HG02938 (cell line): ENCODE results near the gene CPNE7.

Experiments
- ATAC-seq: cut with Tn5 transposase; IDR thresholded peaks from one replicate; pipeline ENCODE4 v1.9.1; 2021; ENCODE audit warnings: mild to moderate bottlenecking, moderate library complexity; ENCODE audit not compliant: unreplicated experiment

Gene CPNE7

GRCh38 chr16:89575247-89576152 is at the start of gene CPNE7:
CPNE7 (plus strand) TSS chr16:89575758; CDS start chr16:89575898, 140 bp downstream.
- no peak for ATAC-seq

DNA sequence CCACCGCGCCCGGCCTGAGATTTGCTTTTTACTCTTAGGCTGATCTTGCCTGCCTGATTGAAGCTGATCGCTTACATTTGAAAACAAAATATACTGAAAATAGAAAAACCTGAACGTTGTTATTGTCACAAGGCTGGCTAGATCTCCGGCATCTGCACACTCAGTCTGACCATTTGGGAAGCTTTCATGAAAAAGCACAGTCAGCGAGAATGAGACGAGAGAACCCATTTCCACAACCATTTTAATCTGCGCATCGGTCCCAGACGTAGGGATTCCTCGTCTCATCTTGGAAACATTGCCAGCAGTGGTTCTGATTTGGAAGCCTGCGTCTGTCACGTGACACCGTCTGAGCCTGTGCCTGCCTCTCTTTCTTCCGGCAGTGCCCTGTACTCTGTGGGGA is 46.5 kb upstream of the CPNE7 start:
- ATAC-seq = no peak

DNA sequence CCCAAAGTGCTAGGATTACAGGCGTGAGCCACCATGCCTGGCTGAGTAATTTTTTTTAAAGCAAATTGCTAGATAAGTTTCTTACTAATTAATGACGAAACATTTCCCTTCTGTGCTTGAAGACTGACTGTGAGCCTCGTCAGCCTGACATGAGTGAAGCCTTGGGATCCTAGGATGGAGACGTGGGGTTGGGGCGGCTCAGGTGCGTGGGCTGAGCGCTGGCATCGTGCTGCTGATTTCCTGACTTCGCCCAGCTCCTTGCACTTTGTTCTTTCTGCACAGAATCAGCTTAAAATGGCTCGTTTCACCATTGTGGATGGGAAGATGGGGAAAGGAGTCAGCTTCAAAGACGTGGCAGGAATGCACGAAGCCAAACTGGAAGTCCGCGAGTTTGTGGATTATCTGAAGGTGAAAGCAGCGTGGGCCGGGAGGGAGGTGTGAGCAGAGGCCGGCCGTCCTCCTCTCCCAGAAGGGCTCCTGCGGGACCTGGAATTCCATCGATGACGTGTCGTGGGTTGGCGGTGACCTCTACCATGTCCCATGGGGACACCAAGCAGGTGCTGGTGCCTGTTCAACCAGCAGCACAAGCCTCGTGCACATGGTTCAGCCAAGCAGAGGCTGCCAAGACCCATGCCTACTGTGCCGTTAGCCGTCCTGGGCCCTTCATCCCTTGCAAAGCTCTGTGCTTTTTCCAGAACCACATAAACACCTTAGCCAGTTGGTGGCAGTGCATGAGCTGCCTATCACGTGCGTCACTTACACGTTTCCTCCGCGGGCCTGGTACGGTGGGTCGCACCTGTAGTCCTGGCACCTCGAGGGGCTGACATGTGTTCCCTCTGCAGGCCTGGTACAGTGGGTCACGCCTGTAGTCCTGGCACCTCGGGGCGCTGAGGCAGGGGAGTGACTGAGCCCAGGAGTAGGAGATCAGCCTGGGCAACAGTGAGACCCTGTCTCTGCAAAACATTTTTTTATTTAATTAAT is 44.9 kb upstream of the CPNE7 start:
- ATAC-seq = no peak

DNA sequence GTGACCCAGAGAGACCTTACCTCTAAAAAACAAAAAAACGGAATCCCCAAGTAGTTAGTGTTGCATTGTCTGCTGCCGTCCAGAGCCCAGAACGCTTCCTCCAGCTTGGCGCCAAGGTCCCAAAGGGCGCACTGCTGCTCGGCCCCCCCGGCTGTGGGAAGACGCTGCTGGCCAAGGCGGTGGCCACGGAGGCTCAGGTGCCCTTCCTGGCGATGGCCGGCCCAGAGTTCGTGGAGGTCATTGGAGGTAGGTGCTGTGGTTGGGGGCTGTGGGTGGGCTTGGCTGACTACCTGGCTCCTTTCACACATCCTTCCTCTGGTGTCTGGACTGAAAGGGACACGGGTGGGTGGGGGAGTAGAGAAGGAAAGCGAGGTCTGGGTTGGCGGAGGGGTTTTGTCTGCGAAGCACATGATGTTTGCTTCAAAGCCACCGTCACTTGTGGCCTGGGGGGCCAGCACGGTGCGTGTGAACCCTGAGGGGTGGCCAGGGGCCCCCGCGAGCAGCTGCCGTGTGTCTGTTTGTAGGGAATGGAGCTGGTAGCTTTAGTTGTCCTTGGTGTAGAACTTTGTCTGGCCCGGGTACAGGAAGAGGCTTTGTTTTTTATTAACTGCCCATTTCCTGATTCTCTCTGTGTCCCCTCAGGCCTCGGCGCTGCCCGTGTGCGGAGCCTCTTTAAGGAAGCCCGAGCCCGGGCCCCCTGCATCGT is 43.6 kb upstream of the CPNE7 start:
- no peak for ATAC-seq

DNA sequence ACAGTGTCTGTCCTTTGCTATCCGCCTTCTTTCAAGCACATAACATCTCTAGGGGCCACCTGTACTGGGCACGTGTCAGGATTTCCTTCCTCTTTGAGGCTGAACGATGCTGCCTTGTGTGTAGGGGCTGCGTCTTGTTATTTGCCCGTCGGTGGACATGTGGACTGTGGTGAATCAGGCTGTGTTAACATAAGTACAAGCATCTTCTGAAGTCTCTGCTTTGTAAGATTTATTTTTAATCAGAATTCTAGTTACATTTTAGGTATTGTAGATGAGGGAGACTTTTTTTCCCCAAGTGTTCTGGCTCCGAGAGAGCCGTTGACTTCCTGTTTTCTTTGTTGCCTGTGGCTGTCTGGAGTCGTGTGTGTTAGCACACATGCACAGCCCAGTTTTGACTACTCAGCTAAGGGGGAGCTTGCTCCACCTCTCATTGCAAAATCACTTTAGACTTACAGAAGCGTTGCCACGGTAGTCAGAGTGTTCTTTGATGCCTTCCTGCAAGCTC is 41.3 kb upstream of the CPNE7 start:
- ATAC-seq = no peak

- ATAC-seq = no peak
These were observed 39.2 kb upstream of the CPNE7 start for GRCh38 chr16:89536371-89536770.

DNA sequence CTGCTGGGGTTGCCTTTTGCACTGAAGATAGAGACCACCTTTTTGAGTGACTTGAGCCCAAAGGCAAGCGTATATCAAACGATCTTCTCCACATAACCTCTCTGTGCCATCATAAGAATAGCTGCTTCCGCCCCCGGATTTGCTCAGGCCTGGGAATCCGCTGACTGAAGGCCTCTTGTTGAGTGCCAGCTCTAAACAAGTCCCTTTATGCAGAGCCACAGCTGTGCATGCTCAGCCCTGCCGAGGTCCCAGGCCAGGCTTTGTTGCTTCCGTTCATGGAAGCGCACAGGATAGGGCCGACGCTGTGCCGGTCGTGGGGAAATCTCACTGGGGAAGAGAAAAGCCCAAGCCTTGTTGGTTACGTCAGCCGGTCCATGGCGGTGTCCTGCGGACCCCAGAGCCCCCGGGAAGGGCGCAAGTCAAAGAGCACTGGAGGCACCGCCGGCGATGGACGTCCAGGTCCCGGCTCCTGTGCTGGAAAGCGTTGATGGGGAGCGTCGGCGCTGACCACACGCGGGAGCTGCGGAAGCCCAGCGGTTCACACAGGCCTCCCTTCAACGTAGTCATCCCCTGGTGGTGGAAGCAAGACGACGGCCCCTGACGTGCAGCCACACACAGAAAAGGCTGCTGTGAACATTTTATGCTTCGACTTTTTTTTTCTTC is 38.5 kb upstream of the CPNE7 start:
- no peak for ATAC-seq

GRCh38 chr16:89537549-89537925 is 38.0 kb upstream of the CPNE7 start:
- ATAC-seq = no peak

GRCh38 chr16:89538286-89538685 is 37.3 kb upstream of the CPNE7 start:
- no peak for ATAC-seq

DNA sequence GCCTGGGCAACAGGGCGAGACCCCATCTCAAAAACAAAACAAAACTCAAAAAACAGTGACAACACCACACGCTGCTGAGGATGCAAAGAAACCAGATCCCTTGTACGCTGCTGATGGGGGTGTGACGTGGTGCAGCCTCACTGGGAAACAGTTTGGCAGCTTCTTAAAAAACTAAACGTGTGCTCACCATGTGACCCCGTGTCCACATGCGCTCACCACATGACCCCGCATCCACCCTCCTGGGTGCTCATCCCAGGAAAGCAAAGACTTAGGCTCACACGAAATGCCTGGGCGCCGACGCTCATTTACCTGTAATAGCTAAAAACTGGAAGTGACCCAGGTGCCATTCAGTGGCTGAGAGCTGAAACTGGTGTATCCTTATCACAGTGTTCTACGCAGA is 35.0 kb upstream of the CPNE7 start:
- no peak for ATAC-seq

- ATAC-seq = no peak
These were observed 33.8 kb upstream of the CPNE7 start for GRCh38 chr16:89541792-89542191.

DNA sequence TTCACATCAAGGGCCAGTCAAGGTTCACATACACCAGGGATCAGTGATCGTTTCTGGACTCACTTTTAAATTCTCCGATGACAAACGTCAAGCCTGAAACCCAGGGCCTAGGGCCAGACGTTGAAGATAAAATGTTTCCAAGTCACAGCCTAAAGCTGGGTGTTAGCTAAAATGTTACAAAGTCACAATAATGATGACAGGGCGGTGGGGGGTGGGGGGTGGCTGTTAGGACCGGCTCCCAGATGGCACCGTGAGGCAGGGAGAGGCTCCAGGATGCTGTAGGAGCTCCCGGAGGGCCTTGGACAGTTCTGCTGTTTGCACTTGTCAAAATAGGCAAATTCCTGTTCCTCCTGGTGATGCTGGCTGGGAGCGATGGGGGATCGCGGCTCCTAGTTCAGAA is 31.4 kb upstream of the CPNE7 start:
- ATAC-seq = no peak

- ATAC-seq = no peak
These were observed 30.9 kb upstream of the CPNE7 start for GRCh38 chr16:89544713-89545043.

- ATAC-seq = no peak
These were observed 30.3 kb upstream of the CPNE7 start for GRCh38 chr16:89545044-89545830.

DNA sequence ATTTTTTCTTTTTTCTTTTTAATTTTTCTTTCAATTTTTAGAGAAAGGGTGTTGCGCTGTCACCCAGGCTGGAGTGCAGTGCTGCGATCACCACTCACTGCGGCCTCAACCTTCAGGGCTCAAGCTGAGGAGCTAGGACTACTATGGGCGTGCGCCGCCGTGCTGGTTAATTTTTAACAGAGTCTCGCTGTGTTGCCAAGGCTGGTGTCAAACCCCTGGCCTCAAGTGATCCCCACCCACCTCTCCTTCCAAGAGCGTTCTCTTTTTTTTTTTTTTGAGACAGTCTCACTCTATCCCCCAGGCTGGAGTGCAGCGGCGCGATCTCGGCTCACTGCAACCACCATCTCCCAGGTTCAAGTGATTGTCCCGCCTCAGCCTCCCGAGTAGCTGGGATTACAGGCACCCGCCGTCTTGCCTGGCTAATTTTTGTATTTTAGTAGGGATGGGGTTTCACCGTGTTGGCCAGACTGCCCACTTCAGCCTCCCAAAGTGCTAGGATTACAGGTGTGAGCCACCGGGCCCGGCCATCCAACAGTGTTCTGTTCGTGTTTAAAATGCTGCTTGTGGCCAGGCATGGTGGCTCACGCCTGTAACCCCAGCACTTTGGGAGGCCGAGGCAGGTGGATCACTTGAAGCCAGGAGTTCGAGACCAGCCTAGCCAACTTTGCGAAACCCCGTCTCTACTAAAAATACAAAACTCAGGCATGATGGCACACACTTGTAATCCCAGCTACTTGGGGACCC is 29.6 kb upstream of the CPNE7 start:
- ATAC-seq = no peak

- ATAC-seq = no peak
These were observed 28.8 kb upstream of the CPNE7 start for GRCh38 chr16:89546781-89547180.

- ATAC-seq = no peak
These were observed 28.3 kb upstream of the CPNE7 start for GRCh38 chr16:89547291-89547690.

GRCh38 chr16:89547860-89548259 is 27.7 kb upstream of the CPNE7 start:
- no peak for ATAC-seq
